GM20431 (cell line): ENCODE data around the gene CTNNA1.
"Not testable (repeated sequence)": the region's sequence is repeated elsewhere in the genome, so short reads cannot be mapped to it uniquely, and the experiment has no call there.

Experiments used
- in situ Hi-C: fragments of 300-500 bp; cut with MseI, MboI; formaldehyde crosslinking; loops from one replicate; pipeline ENCODE4 v1.15.0; 2020; ENCODE audit warnings: low sequenced_read_pairs; ENCODE audit not compliant: unreplicated experiment

Gene CTNNA1

DNA sequence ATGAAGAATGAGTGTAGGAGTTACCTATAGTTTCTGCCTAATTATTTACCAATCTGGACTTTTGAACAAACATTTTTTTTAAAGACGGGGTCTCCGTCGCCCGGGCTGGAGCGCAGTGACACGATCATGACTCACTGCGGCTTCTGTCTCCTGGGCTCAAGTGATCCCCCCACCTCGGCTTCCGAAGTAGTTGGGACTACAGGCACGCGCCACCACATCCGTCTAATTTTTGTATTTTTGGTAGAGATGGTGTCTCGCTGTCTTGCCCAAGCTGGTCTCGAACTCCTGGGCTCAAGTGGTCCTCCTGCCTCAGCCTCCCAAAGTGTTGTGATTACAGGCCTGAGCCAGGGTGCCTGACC is 1.5 kb downstream of the CTNNA1 start:
- in situ Hi-C loops: no loop called here

DNA sequence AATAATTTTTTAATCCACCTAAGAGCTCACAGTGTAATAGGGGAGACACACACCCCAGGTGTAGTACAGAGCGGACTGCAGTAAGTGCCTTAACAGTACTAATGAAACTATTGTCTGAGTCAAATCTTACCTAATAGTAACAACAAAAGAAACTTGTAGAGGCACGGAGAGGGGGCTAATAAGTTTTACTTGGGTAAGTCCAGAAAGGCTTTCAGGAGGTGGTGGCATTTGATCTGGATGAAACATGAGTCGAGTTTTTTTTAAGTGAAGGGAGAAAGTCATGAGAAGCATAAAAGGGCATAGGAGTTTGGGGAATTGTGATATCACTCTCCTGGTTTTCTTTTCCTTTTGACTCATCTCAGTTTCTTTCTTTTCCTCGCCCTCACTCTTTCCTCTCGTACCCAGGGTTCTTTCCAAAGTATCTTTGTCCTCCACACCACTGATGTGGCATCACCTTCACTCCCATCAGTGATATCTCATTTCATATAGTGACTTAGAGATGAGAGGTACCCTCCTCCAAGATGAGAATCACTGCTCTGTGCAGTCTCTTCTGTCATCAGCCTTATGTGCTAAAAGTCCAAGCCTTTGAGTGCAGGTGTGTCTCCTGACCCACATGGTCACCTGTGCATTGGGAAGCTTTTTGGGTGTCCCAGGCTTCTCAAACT is 2.0 kb downstream of the CTNNA1 start:
- in situ Hi-C loops: no loop called here

DNA sequence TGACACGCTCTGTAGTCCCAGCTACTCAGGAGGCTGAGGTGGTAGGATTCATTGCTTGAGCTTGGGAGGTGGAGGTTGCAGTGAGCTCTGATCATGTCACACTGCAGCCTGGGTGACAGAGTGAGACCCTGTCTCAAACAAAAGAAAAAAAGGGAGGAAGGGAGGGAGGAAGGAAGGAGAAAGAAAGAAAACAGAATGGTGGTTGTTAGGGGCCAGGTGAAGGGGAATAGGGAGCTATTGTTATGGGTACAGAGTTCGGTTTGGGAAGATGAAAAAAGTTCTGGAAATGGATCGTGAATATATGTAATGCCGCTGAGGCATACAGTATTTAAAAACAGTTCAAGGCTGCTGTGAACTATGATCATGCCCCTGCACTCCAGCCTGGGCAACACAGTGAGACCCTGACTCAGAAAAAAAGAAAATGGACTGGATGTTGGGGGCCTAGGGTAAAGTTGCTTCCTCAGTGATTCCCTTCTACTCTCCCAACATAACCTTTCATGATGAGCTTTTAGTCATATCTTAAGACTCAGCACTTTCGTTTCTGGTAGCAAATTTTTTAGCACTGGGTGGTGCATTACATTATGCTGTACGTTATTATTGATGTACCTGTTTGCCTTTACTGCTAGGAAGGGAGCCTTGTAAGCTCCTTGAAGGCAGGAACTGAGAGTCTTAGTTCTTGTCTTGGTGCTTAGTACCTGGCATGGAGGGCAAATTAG is 4.0 kb downstream of the CTNNA1 start:
- in situ Hi-C loops: no loop called here

DNA sequence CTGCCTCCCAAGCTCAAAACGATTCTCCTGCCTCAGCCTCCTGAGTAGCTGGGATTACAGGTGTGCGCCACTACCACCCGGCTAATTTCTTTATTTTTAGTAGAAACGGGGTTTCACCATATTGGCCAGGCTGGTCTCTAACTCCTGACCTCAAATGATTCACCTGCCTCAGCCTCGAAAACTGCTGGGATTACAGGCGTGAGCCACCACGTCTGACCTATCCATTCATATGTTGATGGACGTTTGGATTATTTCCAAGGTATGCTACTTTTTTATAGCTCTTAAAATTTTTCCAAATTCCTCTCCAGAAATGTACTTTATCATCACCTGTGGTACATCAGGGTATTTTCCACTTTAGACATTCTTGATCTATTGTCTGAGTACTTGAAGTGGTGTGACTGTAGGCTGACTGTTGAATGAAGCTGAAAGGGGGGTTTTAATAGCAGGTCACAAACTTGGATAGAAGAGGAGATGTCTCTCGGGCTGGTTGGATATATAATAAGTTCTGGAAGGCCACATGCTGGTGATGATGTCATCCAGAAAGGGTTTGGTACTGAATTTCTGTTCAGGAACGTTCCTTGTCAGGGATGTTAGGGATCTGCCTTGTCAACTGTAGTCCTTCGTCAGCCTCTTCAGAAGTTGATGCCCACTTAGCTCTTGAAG is 7.4 kb downstream of the CTNNA1 start:
- in situ Hi-C loops: no loop called here

DNA sequence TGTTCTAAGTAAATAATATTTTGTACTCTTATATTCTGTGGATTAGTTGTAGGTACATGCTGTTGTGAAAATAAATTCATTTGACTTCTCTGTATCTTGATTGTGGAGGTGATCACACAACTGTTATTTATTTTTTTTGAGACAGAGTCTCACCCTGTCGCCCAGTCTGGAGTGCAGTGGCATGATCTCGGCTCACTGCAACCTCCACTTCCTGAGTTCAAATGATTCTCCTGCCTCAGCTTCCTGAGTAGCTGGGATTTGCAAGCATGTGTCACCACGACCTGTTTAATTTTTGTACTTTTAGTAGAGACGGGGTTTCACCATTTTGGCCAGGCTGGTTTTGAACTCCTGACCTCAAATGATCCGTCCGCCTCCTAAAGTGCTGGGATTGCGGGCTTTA is 7.9 kb downstream of the CTNNA1 start:
- in situ Hi-C loops: not testable (repeated sequence)

DNA sequence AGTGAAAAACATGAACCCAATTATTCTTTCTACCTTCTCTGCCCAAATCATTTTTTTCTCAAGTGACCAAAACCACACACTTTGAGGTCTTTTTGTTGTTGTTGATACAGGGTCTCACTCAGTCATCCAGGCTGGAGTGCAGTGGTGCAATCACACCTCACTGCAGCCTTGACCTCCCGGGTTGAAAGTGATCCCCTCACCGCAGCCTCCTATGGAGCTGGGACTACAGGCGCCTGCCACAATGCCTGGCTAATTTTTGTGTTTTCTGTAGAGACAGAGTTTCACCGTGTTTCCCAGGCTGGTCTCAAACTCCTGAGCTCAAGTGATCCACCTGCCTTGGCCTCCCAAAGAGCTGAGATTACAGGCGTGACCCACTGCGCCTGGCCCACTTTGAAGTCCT is 8.4 kb downstream of the CTNNA1 start:
- in situ Hi-C loops: not testable (repeated sequence)

DNA sequence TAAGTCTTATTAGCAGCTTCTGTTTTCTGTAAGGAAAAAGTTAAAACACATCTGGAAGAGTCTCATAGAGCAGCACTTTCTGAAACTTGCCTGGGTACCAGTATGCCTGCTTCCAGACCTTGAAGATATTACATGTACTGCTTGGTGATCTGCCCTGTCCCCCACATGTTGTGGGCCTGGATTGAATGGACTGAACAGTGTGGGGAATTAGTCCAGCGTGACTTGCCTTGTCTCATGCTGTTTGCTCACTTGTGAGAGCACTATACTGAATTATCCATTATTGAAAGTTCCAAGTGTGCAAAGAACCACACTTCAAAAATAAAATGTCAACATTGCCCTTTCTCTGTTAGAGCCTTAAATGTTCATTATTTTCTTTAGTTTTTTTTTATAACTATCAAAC is 8.9 kb downstream of the CTNNA1 start:
- in situ Hi-C loops: no loop called here

DNA sequence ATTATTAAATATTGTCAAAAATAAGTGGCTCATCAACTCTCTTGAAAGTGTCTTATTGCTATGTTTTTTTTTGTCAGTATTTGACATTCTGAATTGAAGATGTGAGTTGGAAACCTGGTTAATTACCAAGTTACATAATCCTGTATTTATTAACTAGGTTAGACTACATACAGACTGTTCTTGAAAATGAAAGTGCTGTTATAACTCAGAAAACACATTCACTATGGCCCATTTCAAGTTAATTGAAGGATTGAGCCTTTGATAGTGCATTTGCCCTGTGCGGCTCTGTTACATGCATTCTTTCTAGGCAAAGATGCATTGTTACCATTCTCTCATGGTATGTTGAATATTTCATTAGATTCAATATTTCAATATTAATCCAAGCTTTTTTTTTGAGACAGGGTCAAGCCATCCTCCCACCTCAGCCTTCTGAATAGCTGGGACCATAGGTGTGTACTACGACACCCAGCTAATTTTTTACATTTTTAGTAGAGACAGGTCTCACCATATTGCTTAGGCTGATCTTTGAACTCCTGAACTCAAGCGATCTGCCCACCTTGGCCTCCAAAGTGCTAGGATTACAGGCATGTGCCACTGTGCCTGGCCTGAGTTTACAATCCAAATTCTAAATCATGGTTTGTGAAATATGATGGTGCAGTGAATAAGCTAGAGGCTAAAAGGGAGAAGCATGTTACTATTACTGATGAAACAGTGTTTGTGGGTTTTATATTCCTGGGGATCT is 10.0 kb downstream of the CTNNA1 start:
- in situ Hi-C loops: no loop called here

DNA sequence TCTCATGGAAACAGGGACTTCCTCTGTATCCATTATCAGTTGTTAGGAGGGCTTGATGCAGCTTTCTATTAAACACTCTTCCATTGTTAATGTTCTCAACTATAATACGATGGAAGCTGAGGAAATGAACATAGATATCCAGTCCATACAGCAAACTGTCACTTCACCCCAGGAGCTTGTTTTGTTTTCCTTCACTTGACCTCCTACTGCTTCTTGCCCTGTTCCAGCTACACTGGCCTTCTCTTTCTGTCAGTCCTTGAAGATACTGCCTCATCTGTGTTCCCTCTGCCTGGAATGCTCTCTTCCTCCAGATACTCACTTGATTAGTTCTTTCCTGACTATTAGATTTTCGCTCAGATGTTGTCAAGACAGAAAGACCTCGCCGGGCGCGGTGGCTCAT is 17.1 kb downstream of the CTNNA1 start:
- in situ Hi-C loops: no loop called here

DNA sequence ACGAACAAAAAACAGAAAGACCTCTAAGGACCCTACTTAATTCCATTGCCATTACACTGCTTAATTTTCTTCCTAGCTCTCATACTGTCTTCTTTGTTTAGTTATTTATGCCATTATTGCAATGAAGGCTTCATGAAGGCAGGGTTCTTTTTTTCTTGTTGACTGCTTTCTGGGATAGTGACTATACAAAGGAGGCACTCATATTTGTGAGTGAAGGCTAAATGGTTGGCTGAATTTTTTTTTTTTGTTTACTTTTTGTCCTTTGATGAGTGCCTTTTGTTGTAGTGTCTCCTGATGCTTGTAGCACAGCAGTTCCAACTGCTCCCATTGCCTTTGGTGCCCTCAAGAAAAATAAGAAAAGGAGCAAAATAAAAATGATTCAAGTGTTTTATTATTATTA is 17.8 kb downstream of the CTNNA1 start:
- in situ Hi-C loops: no loop called here

DNA sequence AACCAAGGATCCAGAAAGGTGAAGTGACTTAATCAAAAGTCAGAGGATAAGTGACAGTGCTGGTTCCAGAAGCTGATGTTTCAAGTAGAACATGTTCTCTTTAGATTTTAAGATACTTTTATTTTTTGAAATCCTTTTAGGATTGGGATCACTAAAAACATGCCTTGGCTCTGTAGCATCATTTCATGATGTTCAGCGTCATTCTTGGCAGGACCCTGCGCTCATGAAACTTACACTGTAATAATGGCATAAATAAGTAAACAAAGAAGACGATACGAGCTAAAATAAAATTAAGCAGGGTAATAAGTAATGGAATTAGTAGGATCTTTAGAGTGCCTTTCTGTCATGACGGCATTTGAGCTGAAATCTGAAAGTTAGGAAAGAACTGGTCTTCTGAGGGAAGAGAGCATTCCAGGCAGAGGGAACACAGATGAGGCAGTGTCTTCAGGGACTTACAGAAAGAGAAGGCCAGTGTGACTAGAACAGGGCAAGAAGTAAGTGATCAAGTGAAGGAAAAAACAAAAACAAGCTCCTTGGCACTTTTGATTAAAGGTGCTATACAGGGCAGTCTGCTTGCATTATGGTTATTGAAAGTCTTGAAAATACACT is 19.9 kb downstream of the CTNNA1 start:
- in situ Hi-C loops: no loop called here

DNA sequence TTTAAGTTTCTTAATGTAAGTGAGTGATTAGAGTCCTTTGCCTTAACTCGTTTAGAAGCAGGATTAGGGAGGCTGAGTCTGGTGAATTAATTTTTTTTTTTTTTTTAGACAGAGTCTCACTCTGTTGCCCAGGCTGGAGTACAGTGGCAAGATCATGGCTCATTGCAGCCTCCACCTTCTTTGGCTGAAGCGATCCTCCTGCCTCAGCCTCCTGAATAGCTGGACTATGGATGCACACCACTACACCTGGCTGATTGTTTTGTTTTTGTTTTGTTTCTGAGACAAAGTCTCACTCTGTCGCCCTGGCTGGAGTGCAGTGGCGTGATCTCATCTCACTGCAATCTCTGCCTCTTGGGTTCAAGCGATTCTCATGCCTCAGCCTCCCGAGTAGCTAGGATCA is 20.4 kb downstream of the CTNNA1 start:
- in situ Hi-C loops: not testable (repeated sequence)

DNA sequence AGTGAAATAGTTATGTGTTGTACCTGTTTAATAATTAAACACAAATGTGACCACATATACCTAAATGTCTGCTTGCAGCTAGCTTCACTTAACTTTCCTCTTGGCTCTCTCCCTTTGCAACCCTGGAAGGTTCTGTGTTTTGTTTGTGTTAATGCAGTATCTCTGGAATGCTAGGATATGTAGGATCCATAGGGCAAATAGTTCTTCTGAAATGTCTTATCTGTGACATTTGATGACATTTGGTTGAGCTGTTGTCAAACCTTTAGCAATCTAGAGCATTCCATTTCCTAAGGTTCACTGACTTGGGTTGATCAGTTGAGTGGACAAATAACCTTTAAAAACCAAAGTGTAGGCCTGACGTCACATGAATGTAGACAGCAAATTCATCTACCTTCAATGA is 21.8 kb downstream of the CTNNA1 start:
- in situ Hi-C loops: no loop called here

DNA sequence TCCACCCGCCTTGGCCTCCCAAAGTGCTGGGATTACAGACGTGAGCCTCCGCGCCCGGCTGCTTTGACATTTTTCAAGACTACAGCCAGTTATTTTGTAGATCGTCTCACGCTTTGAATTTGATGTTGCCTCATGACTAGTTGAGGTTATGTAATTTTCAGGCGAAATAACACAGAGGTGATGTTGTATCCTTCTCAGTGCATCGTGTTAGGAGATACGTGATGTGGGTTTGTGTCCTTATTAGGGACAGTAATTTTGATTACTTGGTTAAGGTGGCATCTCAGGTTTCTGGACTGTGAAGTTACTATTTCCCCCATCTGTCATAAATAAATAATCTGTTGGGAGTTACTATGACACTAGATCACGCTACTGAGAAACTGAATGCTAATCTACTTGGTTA is 25.0 kb downstream of the CTNNA1 start:
- in situ Hi-C loops: no loop called here

DNA sequence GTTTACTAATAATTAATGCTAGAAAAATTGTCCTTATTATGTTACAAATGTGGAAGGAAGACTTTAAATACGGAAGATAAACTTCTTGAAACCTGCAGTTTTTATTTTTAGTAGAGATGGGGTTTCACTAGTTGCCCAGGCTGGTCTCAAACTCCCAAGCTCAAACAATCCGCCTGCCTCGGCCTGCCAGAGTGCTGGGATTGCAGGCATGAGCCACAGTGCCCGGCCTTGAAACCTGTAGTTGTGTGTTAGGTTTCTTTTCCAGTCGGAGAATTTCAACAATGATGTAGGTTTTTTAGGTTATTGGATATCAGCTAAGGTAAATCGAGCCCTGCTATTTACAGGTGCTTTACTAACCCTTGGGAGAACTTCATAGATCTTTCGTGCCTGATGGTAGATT is 30.8 kb downstream of the CTNNA1 start:
- in situ Hi-C loops: no loop called here

DNA sequence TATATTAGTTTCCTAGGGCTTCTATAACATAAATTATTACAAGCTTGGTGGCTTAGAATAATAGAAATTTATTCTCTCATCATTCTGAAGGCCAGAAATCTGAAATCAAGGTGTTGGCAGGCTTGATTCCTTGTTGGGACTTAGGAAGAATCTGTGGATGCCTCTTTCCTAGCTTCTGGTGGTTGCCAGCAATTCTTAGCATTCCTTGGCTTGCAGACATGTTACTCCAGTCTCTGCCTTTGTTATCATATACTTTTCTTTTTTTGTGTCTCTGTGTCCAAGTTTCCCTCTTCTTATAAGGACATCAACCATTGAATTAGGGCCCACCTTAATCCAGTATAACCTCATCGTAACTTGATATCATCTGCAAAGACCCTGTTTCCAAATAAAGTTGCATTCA is 31.4 kb downstream of the CTNNA1 start:
- in situ Hi-C loops: no loop called here

DNA sequence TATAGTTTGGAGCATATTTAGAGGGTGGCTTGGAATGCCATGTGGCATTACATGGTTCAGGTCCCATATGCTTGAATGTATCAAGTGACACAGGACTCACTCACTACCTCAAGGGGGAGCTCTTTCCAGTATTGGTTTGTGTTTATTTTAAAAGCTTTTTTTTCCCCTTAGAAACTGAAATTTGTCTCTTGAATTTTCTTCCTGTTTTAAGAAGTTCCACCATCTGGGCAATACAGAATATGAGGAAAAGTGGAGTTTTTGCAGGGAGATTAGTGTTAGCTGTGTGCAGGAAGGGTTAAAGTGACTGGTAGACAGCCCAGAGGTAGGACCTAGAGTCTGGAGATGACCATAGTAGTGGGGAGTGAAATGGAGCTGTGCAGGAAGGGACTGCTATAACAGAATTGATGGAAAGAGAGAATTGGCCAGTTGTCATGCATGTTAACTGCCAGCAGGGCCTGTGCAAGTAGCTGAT is 36.6 kb downstream of the CTNNA1 start:
- in situ Hi-C loops: no loop called here

DNA sequence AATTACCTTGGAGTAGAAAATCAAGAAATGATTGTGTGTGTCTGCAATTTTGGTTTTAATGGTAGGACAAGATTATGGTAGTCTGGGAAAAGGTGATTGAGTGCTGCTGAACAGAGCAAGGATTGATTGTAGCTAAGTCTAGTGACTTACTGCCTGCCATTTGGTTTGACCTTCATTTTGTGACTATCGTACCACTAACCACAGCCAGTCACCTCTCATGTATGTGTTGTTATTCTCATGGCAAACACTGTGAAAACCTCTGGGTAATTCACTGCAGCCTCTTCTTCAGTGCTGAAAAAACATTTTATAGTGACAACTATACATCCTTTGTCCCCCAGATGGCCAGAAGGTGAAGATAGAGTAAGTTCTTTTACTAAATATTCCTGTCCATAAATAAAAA is 37.5 kb downstream of the CTNNA1 start:
- in situ Hi-C loops: no loop called here

DNA sequence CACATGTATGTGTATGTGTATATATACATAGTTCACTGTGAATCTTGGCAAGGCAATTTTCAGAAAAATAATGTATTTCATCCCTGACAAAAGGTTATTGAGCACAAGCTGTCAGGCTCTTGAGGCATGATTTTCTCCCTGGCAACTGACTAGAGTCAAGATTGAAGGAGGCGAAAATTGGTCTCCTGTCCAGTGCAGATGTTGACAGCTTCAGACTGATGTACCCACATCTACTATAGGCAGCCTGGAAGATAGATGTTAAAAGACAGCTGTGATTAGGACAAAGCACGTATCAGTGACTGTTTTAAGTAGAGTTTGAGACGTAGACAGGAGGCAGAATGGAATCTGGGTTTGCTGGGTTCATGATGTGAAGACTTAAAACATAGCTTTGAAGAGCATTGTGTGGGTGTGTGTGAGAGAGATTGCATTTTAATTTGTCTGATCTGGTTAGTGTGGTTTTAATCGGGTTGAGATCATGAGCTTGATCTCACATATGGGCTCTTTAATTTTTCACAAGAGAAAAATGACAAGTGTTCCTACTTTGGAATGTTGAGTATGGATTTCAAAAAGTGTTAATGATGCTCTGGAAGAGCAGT is 39.1 kb downstream of the CTNNA1 start:
- in situ Hi-C loops: no loop called here

DNA sequence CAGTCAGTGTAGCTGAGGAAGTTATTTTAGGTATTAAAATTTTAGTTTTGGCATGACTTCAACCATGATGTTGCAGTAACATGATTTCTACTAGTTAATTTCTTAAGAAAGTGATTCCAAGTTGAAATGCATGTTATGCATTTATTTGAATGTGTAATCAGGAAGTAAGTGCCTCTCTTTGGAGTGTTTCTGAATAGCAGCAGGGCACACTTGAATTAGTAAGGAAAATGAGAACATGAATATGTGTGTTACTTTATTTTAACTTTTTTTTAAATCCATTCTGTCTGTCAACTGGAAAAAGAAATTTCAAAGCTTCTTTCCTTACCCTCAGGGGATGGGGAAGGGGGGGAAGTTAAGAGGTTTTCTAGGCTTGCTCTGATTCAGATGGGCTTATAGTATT is 40.4 kb downstream of the CTNNA1 start:
- in situ Hi-C loops: no loop called here
